Neural crest cell (in vitro differentiated cells): ENCODE measurements around the gene SHISAL1. TPM values are rescaled to one million over a fixed set of nuclear protein-coding genes. Genes with fewer than 3 reads are reported as not detected.

Experiments used
- DNase-seq: peaks from one replicate; pipeline ENCODE4 v3.0.0; 2021; ENCODE audit warnings: low read depth, mixed read lengths, low spot score
- H3K27ac Mint-ChIP-seq: one replicate; pipeline ENCODE4 v1.8.0; 2021; ENCODE audit warnings: mild to moderate bottlenecking, mixed read lengths; ENCODE audit not compliant: unreplicated experiment
- H3K27me3 Mint-ChIP-seq: 2 replicates; pipeline ENCODE4 v1.8.0; 2021; ENCODE audit warnings: low read depth, mild to moderate bottlenecking, mixed read lengths
- H3K36me3 Mint-ChIP-seq: 2 replicates; pipeline ENCODE4 v1.8.0; 2021; ENCODE audit warnings: low read depth, mild to moderate bottlenecking, mixed read lengths
- H3K4me1 Mint-ChIP-seq: 2 replicates; pipeline ENCODE4 v1.8.0; 2021; ENCODE audit warnings: mixed read lengths
- H3K4me3 Mint-ChIP-seq: one replicate; pipeline ENCODE4 v1.8.0; 2021; ENCODE audit warnings: mild to moderate bottlenecking, mixed read lengths
- H3K9me3 Mint-ChIP-seq: 2 replicates; pipeline ENCODE4 v1.8.0; 2021; ENCODE audit warnings: mixed read lengths
- total RNA-seq: library from RNA; stranded (reverse); gene quantifications from 2 replicates; pipeline ENCODE4 v1.2.1, GENCODE V29; 2021
- TF ChIP-seq, protein P1 (sequence below): fragments of 200-600 bp; sonication (generic); conservative IDR thresholded peaks from 2 replicates; pipeline ENCODE4 v1.5.0; 2021; ENCODE audit warnings: antibody characterized with exemption, mild to moderate bottlenecking

Gene SHISAL1
- total RNA-seq, 1 donor from 2014 or later: 4.2 TPM

DNA sequence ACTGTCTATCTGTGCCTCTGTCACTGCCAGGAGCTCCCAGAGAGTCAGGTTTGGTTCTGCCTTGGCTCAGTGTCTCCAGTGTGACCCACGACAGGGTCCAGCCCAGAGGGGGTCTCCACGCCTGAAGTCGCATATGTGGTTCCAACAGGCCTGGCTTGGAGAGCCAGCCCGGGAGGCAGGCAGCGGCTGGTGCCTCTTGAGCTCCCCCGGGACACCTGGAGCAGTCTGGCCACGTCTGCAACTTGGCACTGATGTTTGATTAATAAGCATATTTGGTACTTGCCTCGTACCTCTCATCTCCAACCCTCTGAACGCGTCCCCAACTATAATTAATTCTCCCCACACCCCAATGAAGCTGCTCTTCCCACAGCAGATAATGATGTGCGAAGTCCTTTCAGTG, 31.7 kb upstream of the SHISAL1 start:
- TF ChIP-seq, protein P1, sequence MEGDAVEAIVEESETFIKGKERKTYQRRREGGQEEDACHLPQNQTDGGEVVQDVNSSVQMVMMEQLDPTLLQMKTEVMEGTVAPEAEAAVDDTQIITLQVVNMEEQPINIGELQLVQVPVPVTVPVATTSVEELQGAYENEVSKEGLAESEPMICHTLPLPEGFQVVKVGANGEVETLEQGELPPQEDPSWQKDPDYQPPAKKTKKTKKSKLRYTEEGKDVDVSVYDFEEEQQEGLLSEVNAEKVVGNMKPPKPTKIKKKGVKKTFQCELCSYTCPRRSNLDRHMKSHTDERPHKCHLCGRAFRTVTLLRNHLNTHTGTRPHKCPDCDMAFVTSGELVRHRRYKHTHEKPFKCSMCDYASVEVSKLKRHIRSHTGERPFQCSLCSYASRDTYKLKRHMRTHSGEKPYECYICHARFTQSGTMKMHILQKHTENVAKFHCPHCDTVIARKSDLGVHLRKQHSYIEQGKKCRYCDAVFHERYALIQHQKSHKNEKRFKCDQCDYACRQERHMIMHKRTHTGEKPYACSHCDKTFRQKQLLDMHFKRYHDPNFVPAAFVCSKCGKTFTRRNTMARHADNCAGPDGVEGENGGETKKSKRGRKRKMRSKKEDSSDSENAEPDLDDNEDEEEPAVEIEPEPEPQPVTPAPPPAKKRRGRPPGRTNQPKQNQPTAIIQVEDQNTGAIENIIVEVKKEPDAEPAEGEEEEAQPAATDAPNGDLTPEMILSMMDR: no peak
- H3K4me1 Mint-ChIP-seq: no peaks in the 10 kb centered on the region
- H3K36me3 Mint-ChIP-seq: no peaks in the 10 kb centered on the region
- H3K27me3 Mint-ChIP-seq: peaks cover 9% of the 10 kb centered on the region
- H3K4me3 Mint-ChIP-seq: no peak overlapping the region
- no peak overlapping the region for H3K27ac Mint-ChIP-seq
- no peak for DNase-seq
- H3K9me3 Mint-ChIP-seq: no peaks in the 10 kb centered on the region

GRCh38 chr22:44342347-44342956, 29.7 kb upstream of the SHISAL1 start:
- Mint-ChIP-seq H3K4me3 (no peak overlapping the region), H3K27ac (no peak overlapping the region), H3K36me3 (no peaks in the 10 kb centered on the region), H3K9me3 (no peaks in the 10 kb centered on the region), H3K27me3 (peaks cover 9% of the 10 kb centered on the region), H3K4me1 (peaks cover 3% of the 10 kb centered on the region)
- DNase-seq: no peak
- TF ChIP-seq, protein P1: no peak

GRCh38 chr22:44341431-44342346, 28.9 kb upstream of the SHISAL1 start:
- no peak for DNase-seq
- Mint-ChIP-seq H3K4me3 (no peak overlapping the region), H3K9me3 (no peaks in the 10 kb centered on the region), H3K27me3 (peaks cover 9% of the 10 kb centered on the region), H3K4me1 (peaks cover 7% of the 10 kb centered on the region), H3K27ac (no peak overlapping the region), H3K36me3 (no peaks in the 10 kb centered on the region)
- TF ChIP-seq, protein P1: no peak

- Mint-ChIP-seq H3K9me3 (no peaks in the 10 kb centered on the region), H3K36me3 (no peaks in the 10 kb centered on the region), H3K27me3 (peaks cover 5% of the 10 kb centered on the region), H3K27ac (no peak overlapping the region), H3K4me3 (no peak overlapping the region), H3K4me1 (peaks cover 7% of the 10 kb centered on the region)
- DNase-seq: no peak
- TF ChIP-seq, protein P1: no peak
Measured at GRCh38 chr22:44340271-44341239, 27.8 kb upstream of the SHISAL1 start.

- H3K27me3 Mint-ChIP-seq: peaks cover 2% of the 10 kb centered on the region
- TF ChIP-seq, protein P1: no peak
- no peaks in the 10 kb centered on the region for H3K9me3 Mint-ChIP-seq
- no peaks in the 10 kb centered on the region for H3K36me3 Mint-ChIP-seq
- no peak for DNase-seq
- H3K27ac Mint-ChIP-seq: peak overlapping the region; percentile 48
- peaks cover 7% of the 10 kb centered on the region for H3K4me1 Mint-ChIP-seq
- H3K4me3 Mint-ChIP-seq: no peak overlapping the region
Measured at GRCh38 chr22:44338906-44339305, 26.2 kb upstream of the SHISAL1 start.
